H1 (cell line): ENCODE results near the gene ERVW-1. TPM values are rescaled to one million over a fixed set of nuclear protein-coding genes. Genes with fewer than 3 reads are reported as not detected.

Source experiments
- CTCF ChIA-PET: fragments of 300-600 bp; sonication (Branson Sonifier 250); formaldehyde crosslinking; loops from one replicate; lab custom pipeline; 2021; ENCODE audit not compliant: partially characterized antibody; lab: Charles Lee
- POLR2A ChIA-PET: fragments of 300-600 bp; sonication (Branson Sonifier 250); formaldehyde crosslinking; loops from one replicate; lab custom pipeline; 2021; ENCODE audit warnings: inconsistent platforms; ENCODE audit not compliant: partially characterized antibody; lab: Charles Lee
- DNase-seq, 2 experiments: peaks; one replicate each; pipeline versions ENCODE4 v3.0.0 to v3.0.0-alpha.2; 2010 to 2022; ENCODE audit warnings: low spot score in 2 of 2, low read depth in 1 of 2, mixed read lengths in 1 of 2
- FAIRE-seq: peaks from 2 replicates; lab custom pipeline; 2011; peaks lifted over from hg19 to GRCh38; lab: Jason Lieb, UNC
- H2AFZ ChIP-seq: 2 replicates; pipeline ENCODE4 v1.8.1; 2012; ENCODE audit warnings: low read length, inconsistent platforms
- H2AK5ac ChIP-seq: 2 replicates; pipeline ENCODE4 v1.6.1; 2013; ENCODE audit warnings: low read depth, low read length
- H2BK120ac ChIP-seq: replicated peaks from 2 replicates; pipeline ENCODE3; 2013; ENCODE audit warnings: low read depth, low read length, inconsistent platforms
- H2BK12ac ChIP-seq: 2 replicates; pipeline ENCODE4 v1.6.1; 2013; ENCODE audit warnings: low read depth, low read length
- H2BK15ac ChIP-seq: 2 replicates; pipeline ENCODE4 v1.6.1; 2013; ENCODE audit warnings: low read length
- H2BK20ac ChIP-seq: 2 replicates; pipeline ENCODE4 v1.6.1; 2013; ENCODE audit warnings: low read length
- H2BK5ac ChIP-seq: 2 replicates; pipeline ENCODE4 v1.6.1; 2013; ENCODE audit warnings: low read depth, low read length
- H3K14ac ChIP-seq: 2 replicates; pipeline ENCODE4 v1.6.1; 2013; ENCODE audit warnings: inconsistent platforms; ENCODE audit not compliant: insufficient read length
- H3K18ac ChIP-seq: 2 replicates; pipeline ENCODE4 v1.6.1; 2013; ENCODE audit warnings: low read length; ENCODE audit errors: extremely low read depth
- H3K23ac ChIP-seq: 2 replicates; pipeline ENCODE4 v1.6.1; 2013; ENCODE audit warnings: inconsistent platforms; ENCODE audit not compliant: insufficient read length
- H3K23me2 ChIP-seq: 2 replicates; pipeline ENCODE4 v1.6.1; 2013; ENCODE audit warnings: low read depth, low read length
- H3K27ac ChIP-seq: 2 replicates; pipeline ENCODE4 v1.6.1; 2011; ENCODE audit warnings: low read depth, low read length, inconsistent platforms
- H3K27me3 ChIP-seq, 4 experiments: replicated peaks in 1 of 4; 1 replicate in 1 of 4; 2 replicates in 3 of 4; pipeline versions ENCODE4 v1.6.1 to v1.8.1; 2011 to 2013; ENCODE audit warnings: low read length in 3 of 4, mild to moderate bottlenecking in 3 of 4, inconsistent platforms in 2 of 4, mixed read lengths in 2 of 4, moderate library complexity in 1 of 4; ENCODE audit not compliant: control insufficient read depth in 3 of 4, insufficient read depth in 3 of 4; ENCODE audit errors: extremely low read depth in 1 of 4
- H3K36me3 ChIP-seq, 4 experiments: 2 replicates each; pipeline versions ENCODE4 v1.6.1 to v1.8.1; 2011 to 2013; ENCODE audit warnings: mild to moderate bottlenecking in 4 of 4, low read length in 3 of 4, moderate library complexity in 2 of 4, control low read depth in 1 of 4, inconsistent platforms in 1 of 4; ENCODE audit not compliant: insufficient read depth in 4 of 4, control insufficient read depth in 2 of 4
- H3K4ac ChIP-seq: replicated peaks from 2 replicates; pipeline ENCODE3; 2013; ENCODE audit warnings: low read length, low read depth, mixed read lengths, inconsistent platforms; ENCODE audit not compliant: insufficient read length
- H3K4me1 ChIP-seq, 4 experiments: replicated peaks in 1 of 4; 1 replicate in 1 of 4; 2 replicates in 3 of 4; pipeline versions ENCODE4 v1.6.1 to v1.8.1; 2011 to 2013; ENCODE audit warnings: low read length in 3 of 4, inconsistent platforms in 2 of 4, mixed read lengths in 1 of 4; ENCODE audit not compliant: insufficient read depth in 4 of 4, control insufficient read depth in 3 of 4
- H3K4me2 ChIP-seq, 2 experiments: 2 replicates each; pipeline versions ENCODE4 v1.6.1 to v1.8.1; 2011 to 2013; ENCODE audit warnings: low read depth in 2 of 2, low read length in 2 of 2, control low read depth in 1 of 2, inconsistent platforms in 1 of 2, mild to moderate bottlenecking in 1 of 2; ENCODE audit not compliant: insufficient read depth in 1 of 2
- H3K4me3 ChIP-seq, 4 experiments: fragments of 200-600, 300-600 bp in 1 of 4; sonication (generic), shearing (Covaris generic), sonication (Bioruptor Twin) in 1 of 4; 2 replicates each; pipeline versions ENCODE4 v1.5.1 to v1.8.1; 2011 to 2016; ENCODE audit warnings: low read length in 4 of 4, low read depth in 3 of 4, control low read depth in 2 of 4, inconsistent platforms in 2 of 4, mild to moderate bottlenecking in 2 of 4, mixed read lengths in 1 of 4, moderate library complexity in 1 of 4; ENCODE audit not compliant: insufficient read depth in 2 of 4; ENCODE audit errors: extremely low read depth in 1 of 4
- H3K56ac ChIP-seq: replicated peaks from 2 replicates; pipeline ENCODE3; 2013; ENCODE audit warnings: low read depth, mild to moderate bottlenecking, mixed read lengths, low read length, inconsistent platforms; ENCODE audit not compliant: insufficient read length
- H3K79me1 ChIP-seq: 2 replicates; pipeline ENCODE4 v1.6.1; 2013; ENCODE audit warnings: low read depth, low read length, control low read depth
- H3K79me2 ChIP-seq, 2 experiments: 2 replicates each; pipeline versions ENCODE4 v1.6.1 to v1.8.1; 2012 to 2013; ENCODE audit warnings: low read length in 2 of 2, mild to moderate bottlenecking in 2 of 2, inconsistent platforms in 1 of 2; ENCODE audit not compliant: insufficient read depth in 2 of 2, control insufficient read depth in 1 of 2
- H3K9ac ChIP-seq, 4 experiments: replicated peaks in 1 of 4; 1 replicate in 1 of 4; 2 replicates in 3 of 4; pipeline versions ENCODE4 v1.6.1 to v1.8.1; 2011 to 2013; ENCODE audit warnings: low read depth in 3 of 4, low read length in 3 of 4, control low read depth in 2 of 4, mild to moderate bottlenecking in 2 of 4, moderate library complexity in 2 of 4, inconsistent platforms in 1 of 4; ENCODE audit errors: extremely low read depth in 1 of 4
- H3K9me3 ChIP-seq, 2 experiments: 2 replicates each; pipeline versions ENCODE4 v1.6.1 to v1.8.1; 2012 to 2013; ENCODE audit warnings: mild to moderate bottlenecking in 2 of 2, moderate library complexity in 2 of 2, control low read depth in 1 of 2, inconsistent platforms in 1 of 2, low read depth in 1 of 2, low read length in 1 of 2, mixed read lengths in 1 of 2; ENCODE audit not compliant: insufficient read depth in 2 of 2
- H4K20me1 ChIP-seq, 2 experiments: replicated peaks in 1 of 2; 2 replicates each; pipeline versions ENCODE3 to v1.8.1; 2011 to 2013; ENCODE audit warnings: inconsistent platforms in 2 of 2, low read length in 2 of 2, mild to moderate bottlenecking in 1 of 2; ENCODE audit not compliant: insufficient read depth in 2 of 2, control insufficient read depth in 1 of 2
- H4K5ac ChIP-seq: 2 replicates; pipeline ENCODE4 v1.6.1; 2013; ENCODE audit warnings: low read length, low read depth, mixed read lengths, inconsistent platforms; ENCODE audit not compliant: insufficient read length
- H4K8ac ChIP-seq: 2 replicates; pipeline ENCODE4 v1.8.0; 2013; ENCODE audit warnings: mild to moderate bottlenecking, moderate library complexity, low read length, inconsistent platforms; ENCODE audit not compliant: insufficient read depth; ENCODE audit errors: extremely low read depth
- H4K91ac ChIP-seq: replicated peaks from 2 replicates; pipeline ENCODE3; 2013; ENCODE audit warnings: low read length, mixed read lengths, inconsistent platforms; ENCODE audit not compliant: insufficient read length
- ASH2L ChIP-seq: fragments of 200-600, 300-600 bp; sonication (generic); IDR thresholded peaks from one replicate; pipeline ENCODE4 v1.7.1; 2017; ENCODE audit warnings: low read length
- SAP30 ChIP-seq: fragments of 300-600 bp; sonication (generic); IDR thresholded peaks from 2 replicates; pipeline ENCODE4 v1.7.1; 2012; ENCODE audit warnings: low read length, moderate library complexity, mild to moderate bottlenecking, inconsistent platforms; ENCODE audit not compliant: insufficient read depth, insufficient replicate concordance
- WGBS, 2 experiments: shearing (Covaris generic) in 1 of 2; methylation state at CpG; one replicate each; pipeline versions ENCODE4 v1.1.6 to v1.1.7; 2013 to 2015; ENCODE audit warnings: low lambda C conversion rate in 2 of 2, mixed read lengths in 2 of 2, inconsistent platforms in 1 of 2, low coverage in 1 of 2, missing lambda C conversion rate in 1 of 2; ENCODE audit not compliant: insufficient replicate concordance in 2 of 2, insufficient coverage in 1 of 2, insufficient read length in 1 of 2; ENCODE audit errors: extremely low coverage in 1 of 2, missing lambda C conversion rate in 1 of 2; 5-methylcytosine and 5-hydroxymethylcytosine counted together
- polyA plus RNA-seq, 7 experiments: library from polyadenylated mRNA; depleted of rRNA in 3 of 7; stranded (reverse) in 5 of 7; unstranded in 2 of 7; fragments of >200 nt in 5 of 7; fragments of 200-250 nt in 2 of 7; gene quantifications; 1 replicate in 5 of 7; 2 replicates in 1 of 7; 4 replicates in 1 of 7; pipeline versions ENCODE4 v1.2.1 to v1.2.3, GENCODE V29; 2011 to 2013; ENCODE audit warnings: missing spikeins in 2 of 7, mixed read lengths in 2 of 7
- total RNA-seq: library from RNA; stranded (reverse); fragmentation: NEBNext Ultra II Directional; extraction: Animal tissue kit (Norgen Biotek cat#: 25700); gene quantifications from 2 replicates; pipeline ENCODE4 v1.2.1, GENCODE V29; 2021
- TF ChIP-seq, protein P1 (sequence below): IDR thresholded peaks from 2 replicates; pipeline ENCODE4 v1.6.1; 2012; ENCODE audit warnings: low read length, inconsistent platforms

ERVW-1 gene
- total and polyA plus RNA-seq, 2 of the 8 experiments (the other 6 are each of a cell fraction or from before 2014, with no cell fraction given): 0.08 TPM; not detected in 1

DNA sequence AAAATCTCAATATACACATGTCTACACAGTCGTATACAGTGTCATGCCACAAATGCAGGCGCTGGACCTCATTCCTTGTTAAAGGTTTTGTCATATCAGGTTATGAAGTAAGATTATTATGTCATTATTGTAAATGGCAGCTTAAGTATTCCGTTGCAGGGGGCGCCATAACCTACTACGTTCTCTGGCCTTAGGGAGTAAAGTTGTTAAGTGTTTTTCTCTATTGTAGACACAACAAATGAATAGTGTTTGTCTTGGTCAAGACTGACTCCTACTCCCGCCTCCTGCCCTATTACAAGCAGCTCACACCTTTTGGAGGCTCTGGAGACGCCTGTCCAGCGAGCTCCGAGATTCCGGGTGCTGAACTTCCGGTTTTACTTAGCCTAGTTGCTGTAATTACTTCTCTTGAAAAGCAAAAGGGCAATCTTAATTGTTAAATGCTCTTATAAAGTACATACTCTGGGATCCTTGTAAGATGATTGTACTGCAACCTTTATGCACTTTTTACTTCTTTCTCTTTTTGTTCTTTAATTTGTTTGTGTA is 29.5 kb downstream of the ERVW-1 start:
- H3K14ac ChIP-seq: no peak overlapping the region
- peaks cover 7 to 45% (median 33%) of the 10 kb centered on the region in 4 experiments for H3K36me3 ChIP-seq
- H3K9me3 ChIP-seq: no peaks in the 10 kb centered on the region
- FAIRE-seq (no peak), DNase-seq (no peak)
- no peak overlapping the region for H3K56ac ChIP-seq
- H2BK20ac ChIP-seq: no peak overlapping the region
- no peak overlapping the region for H3K23ac ChIP-seq
- TF ChIP-seq, protein P1, sequence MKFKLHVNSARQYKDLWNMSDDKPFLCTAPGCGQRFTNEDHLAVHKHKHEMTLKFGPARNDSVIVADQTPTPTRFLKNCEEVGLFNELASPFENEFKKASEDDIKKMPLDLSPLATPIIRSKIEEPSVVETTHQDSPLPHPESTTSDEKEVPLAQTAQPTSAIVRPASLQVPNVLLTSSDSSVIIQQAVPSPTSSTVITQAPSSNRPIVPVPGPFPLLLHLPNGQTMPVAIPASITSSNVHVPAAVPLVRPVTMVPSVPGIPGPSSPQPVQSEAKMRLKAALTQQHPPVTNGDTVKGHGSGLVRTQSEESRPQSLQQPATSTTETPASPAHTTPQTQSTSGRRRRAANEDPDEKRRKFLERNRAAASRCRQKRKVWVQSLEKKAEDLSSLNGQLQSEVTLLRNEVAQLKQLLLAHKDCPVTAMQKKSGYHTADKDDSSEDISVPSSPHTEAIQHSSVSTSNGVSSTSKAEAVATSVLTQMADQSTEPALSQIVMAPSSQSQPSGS: 0 out of 2 replicates have a peak, but pooled peaks have one; percentile 59
- TF ChIP-seq SAP30 (peak; percentile 55), ASH2L (no peak)
- H4K20me1 ChIP-seq: peaks cover 3 to 5% of the 10 kb centered on the region in 2 experiments
- no peak overlapping the region for H2BK15ac ChIP-seq
- peak overlapping the region; percentile 76 to 77 for H3K4me2 ChIP-seq
- H3K9ac ChIP-seq: peak overlapping the region in 3 of 4 experiments; percentile 46 to 97 (median 97); a peak in 3 of 7 replicates
- ChIA-PET POLR2A (interaction anchor here (0.6 to 3.1 kb wide), 15 partner anchors 9 to 1886 kb away, joined by 3 to 34 read pairs (median 4); partner anchors contain the start of genes CYP51A1, PEX1 and RBM48), CTCF (interaction anchor here (0.6 to 6.4 kb wide), 18 partner anchors 10 to 478 kb away, joined by 3 to 159 read pairs (median 6); partner anchors contain the start of genes ANKIB1, CYP51A1 and KRIT1)
- H2BK12ac ChIP-seq: no peak overlapping the region
- H2AK5ac ChIP-seq: no peak overlapping the region
- no peak overlapping the region for H2BK120ac ChIP-seq
- H3K79me2 ChIP-seq: peaks cover 0 to 21% of the 10 kb centered on the region in 2 experiments; a peak in 2 of 4 replicates
- no peak overlapping the region for H4K5ac ChIP-seq
- H3K4me1 ChIP-seq: no peaks in the 10 kb centered on the region
- no peaks in the 10 kb centered on the region; the same call in 1 of the 2 replicates for H3K79me1 ChIP-seq
- peak overlapping the region; percentile 67 to 94 (median 89) for H3K4me3 ChIP-seq
- H4K8ac ChIP-seq: no peak overlapping the region
- no peaks in the 10 kb centered on the region for H3K27me3 ChIP-seq
- H2BK5ac ChIP-seq: no peak overlapping the region
- H3K4ac ChIP-seq: peak overlapping the region; percentile 69
- H2AFZ ChIP-seq: no peak overlapping the region
- WGBS, 2 experiments: 20% methylated on average over 11 of the region's 11 CpGs; no CpG with 5 or more reads in 1 of the 2 experiments
- H3K23me2 ChIP-seq: peaks cover 3% of the 10 kb centered on the region; the same call in 1 of the 2 replicates
- H4K91ac ChIP-seq: no peak overlapping the region
- no peak overlapping the region for H3K27ac ChIP-seq
- 0 out of 2 replicates have a peak overlapping the region, but pooled peaks have one; percentile 81 for H3K18ac ChIP-seq
